Effector memory CD8-positive, alpha-beta T cell (primary cell): ENCODE data around the gene LRRC72.
"Not testable (repeated sequence)": the region's sequence is repeated elsewhere in the genome, so short reads cannot be mapped to it uniquely, and the experiment has no call there.

Experiments
- ATAC-seq: fragments of 150-1000 bp; cut with Tn5 transposase; replicated peaks from 2 replicates; pipeline ENCODE4 v1.10.0; 2021; ENCODE audit warnings: mild to moderate bottlenecking, moderate library complexity
- DNase-seq, 3 experiments: peaks; one replicate each; pipeline ENCODE4 v3.0.0; 2021
- H3K27ac Mint-ChIP-seq, 2 donors: one replicate each; pipeline ENCODE4 v1.8.0; 2022; ENCODE audit warnings: mild to moderate bottlenecking in 2 of 2, mixed read lengths in 2 of 2, moderate library complexity in 2 of 2
- H3K27me3 Mint-ChIP-seq, 2 donors: one replicate each; pipeline ENCODE4 v1.8.0; 2022; ENCODE audit warnings: mixed read lengths in 2 of 2
- H3K36me3 Mint-ChIP-seq: one replicate; pipeline ENCODE4 v1.8.0; 2022; ENCODE audit warnings: mild to moderate bottlenecking, moderate library complexity, mixed read lengths; ENCODE audit not compliant: insufficient read depth
- H3K4me1 Mint-ChIP-seq, 2 donors: one replicate each; pipeline ENCODE4 v1.8.0; 2022; ENCODE audit warnings: low read depth in 2 of 2, mixed read lengths in 2 of 2
- H3K4me3 Mint-ChIP-seq, 2 donors: one replicate each; pipeline ENCODE4 v1.8.0; 2022; ENCODE audit warnings: mild to moderate bottlenecking in 2 of 2, mixed read lengths in 2 of 2, moderate library complexity in 2 of 2
- H3K9me3 Mint-ChIP-seq, 2 donors: one replicate each; pipeline ENCODE4 v1.8.0; 2022; ENCODE audit warnings: mixed read lengths in 2 of 2
- total RNA-seq, 9 experiments: gene quantifications; one replicate each; lab custom pipeline; 2026; lab: John Stamatoyannopoulos, UW

The LRRC72 gene
- 0 reads per million in 9 experiments for total RNA-seq

DNA sequence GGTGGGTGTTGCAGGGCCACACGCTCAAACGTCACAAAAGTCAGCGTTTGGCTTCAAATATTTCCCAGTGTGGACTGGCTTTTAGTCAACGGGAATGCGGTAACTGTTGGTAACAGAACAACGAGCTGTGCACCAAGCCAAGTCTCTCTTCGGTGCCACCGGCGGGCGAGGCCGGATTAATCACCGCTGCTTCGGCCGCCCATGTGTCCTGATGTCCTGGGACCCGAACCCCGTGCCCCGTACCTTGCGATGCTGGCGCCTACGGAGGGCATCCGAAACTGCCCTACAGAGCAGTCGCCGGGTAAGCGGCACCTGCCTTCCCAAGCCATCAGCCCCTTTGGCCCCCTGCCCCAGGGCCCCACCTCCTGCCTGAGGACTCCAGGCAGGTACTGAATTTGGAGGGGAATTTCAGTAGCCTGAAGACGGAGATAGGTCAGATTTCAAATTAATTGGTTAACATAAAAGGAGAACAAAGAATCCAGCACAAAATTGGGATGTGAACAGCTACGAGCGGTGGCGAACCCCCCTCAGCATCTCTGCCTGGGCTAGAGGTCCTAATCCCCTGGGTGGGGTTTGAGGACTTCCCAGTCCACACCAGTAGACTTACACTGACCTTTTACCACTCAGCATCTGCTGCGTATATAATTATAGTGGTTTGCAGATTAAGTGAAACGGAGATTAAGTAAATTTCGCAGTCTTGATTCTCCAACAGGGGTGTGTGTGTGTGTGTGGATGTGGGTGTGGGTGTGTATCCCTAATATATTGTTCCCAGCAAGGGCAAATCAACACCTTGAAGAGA is at the start of gene LRRC72:
TSS of gene LRRC72 (plus strand) at position 84 of the 799 bp plus-strand sequence. CDS start at position 212, 128 bp downstream.
- no peak for DNase-seq
- H3K4me3 Mint-ChIP-seq: no peak within 1 kb of the TSS
- no peaks in the 10 kb centered on the region for H3K9me3 Mint-ChIP-seq
- H3K4me1 Mint-ChIP-seq: no peaks in the 10 kb centered on the region
- H3K27me3 Mint-ChIP-seq: peaks cover under 1 to 4% of the 10 kb centered on the region in 2 donors
- ATAC-seq: no peak
- no peak within 1 kb of the TSS for H3K27ac Mint-ChIP-seq
- no peaks in the 10 kb centered on the region for H3K36me3 Mint-ChIP-seq

- Mint-ChIP-seq H3K9me3 (no peaks in the 10 kb centered on the region), H3K4me3 (no peak overlapping the region), H3K4me1 (no peaks in the 10 kb centered on the region), H3K36me3 (no peaks in the 10 kb centered on the region), H3K27ac (no peak overlapping the region), H3K27me3 (peaks cover 4 to 15% of the 10 kb centered on the region in 2 donors)
- ATAC-seq: no peak
- no peak for DNase-seq
These were observed 47.5 kb upstream of the LRRC72 start for GRCh38 chr7:16479161-16479560.

- no peak for DNase-seq
- Mint-ChIP-seq H3K9me3 (no peaks in the 10 kb centered on the region), H3K4me1 (no peaks in the 10 kb centered on the region), H3K27ac (no peak overlapping the region), H3K4me3 (no peak overlapping the region), H3K27me3 (peaks cover 0 to 10% of the 10 kb centered on the region in 2 donors), H3K36me3 (no peaks in the 10 kb centered on the region)
- no peak for ATAC-seq
These were observed 47.0 kb upstream of the LRRC72 start for GRCh38 chr7:16479591-16479990.

- Mint-ChIP-seq H3K9me3 (no peaks in the 10 kb centered on the region), H3K4me1 (no peaks in the 10 kb centered on the region), H3K27ac (no peak overlapping the region), H3K4me3 (no peak overlapping the region), H3K27me3 (no peaks in the 10 kb centered on the region), H3K36me3 (no peaks in the 10 kb centered on the region)
- no peak for DNase-seq
- ATAC-seq: no peak
These were observed 42.0 kb upstream of the LRRC72 start for GRCh38 chr7:16484453-16485158.

DNA sequence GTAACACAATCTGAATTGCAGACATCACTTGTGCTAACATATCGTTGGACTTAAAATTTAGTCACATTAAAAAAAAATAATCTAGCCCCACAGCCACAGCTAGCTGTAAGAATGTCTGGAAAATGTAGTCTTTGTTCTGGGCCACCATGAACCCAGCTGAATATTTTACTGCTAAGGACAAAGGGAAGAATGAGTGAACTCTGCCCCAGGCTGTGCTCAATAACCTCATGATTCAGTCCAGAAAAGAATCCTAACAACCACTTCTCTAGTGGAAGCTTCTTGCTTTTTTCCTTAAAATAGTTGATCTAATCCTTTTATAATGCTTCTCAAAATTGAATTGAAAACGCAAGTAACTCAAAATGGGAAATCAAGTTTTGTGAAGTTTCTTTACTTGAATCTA is 35.5 kb upstream of the LRRC72 start:
- H3K4me3 Mint-ChIP-seq: no peak overlapping the region
- no peaks in the 10 kb centered on the region for H3K36me3 Mint-ChIP-seq

DNA sequence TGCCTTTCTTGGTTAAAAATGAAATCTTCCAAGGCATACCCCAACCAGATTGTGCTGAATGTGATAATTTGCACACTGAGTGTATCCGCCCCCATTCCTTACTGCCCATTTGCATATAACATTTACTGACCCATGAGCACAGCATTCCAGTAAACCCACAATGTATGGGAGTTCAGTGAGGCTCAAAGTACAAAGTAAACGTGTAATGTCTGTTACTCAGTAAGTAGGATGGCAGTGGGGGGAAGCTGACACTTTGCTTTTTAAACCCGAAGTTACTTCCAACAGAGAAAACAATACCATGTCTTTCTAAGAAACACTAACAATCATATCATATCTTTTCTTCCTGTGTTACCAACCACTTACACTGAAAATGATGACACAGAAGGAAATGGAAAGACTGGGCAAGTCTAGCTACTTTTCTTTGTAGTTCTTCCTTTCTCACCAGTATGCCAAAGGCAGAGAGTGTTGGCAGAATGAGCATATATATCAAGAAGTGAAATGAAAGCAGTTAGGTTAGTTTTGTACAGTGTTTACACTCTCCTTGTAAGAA is 34.0 kb upstream of the LRRC72 start:
- no peak for ATAC-seq
- Mint-ChIP-seq H3K4me3 (no peak overlapping the region), H3K36me3 (no peaks in the 10 kb centered on the region)

More for the DNA sequence above, 35.5 kb upstream of the LRRC72 start:
- no peaks in the 10 kb centered on the region for H3K9me3 Mint-ChIP-seq
- DNase-seq (no peak), ATAC-seq (no peak)
- no peak overlapping the region for H3K27ac Mint-ChIP-seq
- no peaks in the 10 kb centered on the region for H3K4me1 Mint-ChIP-seq
- peaks cover 0 to 9% of the 10 kb centered on the region in 2 donors for H3K27me3 Mint-ChIP-seq

DNA sequence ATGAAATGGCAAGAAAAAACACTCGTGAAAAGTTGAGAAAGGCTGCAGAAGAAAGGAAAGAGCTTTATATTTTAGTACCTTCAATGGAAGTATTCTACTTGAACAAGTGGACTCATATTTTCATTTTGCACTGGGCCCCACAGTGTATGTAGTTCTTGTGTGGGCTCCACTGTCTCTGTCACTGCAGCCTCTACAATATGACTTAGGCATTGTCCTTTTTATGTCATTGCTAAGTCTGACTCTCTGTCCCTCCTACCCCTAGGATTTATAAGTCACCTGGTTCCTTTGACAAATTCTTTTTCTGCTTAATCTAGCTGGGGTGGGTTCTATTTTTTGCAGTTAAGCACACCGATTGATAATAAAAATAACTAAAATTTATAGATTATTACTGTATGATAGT is 33.4 kb upstream of the LRRC72 start:
- H3K27me3 Mint-ChIP-seq: peaks cover 0 to 9% of the 10 kb centered on the region in 2 donors
- H3K36me3 Mint-ChIP-seq: no peaks in the 10 kb centered on the region
- no peaks in the 10 kb centered on the region for H3K9me3 Mint-ChIP-seq
- no peak overlapping the region for H3K4me3 Mint-ChIP-seq
- H3K27ac Mint-ChIP-seq: no peak overlapping the region
- DNase-seq: no peak
- no peaks in the 10 kb centered on the region for H3K4me1 Mint-ChIP-seq
- ATAC-seq: no peak

More for the DNA sequence above, 34.0 kb upstream of the LRRC72 start:
- Mint-ChIP-seq H3K27ac (no peak overlapping the region), H3K9me3 (no peaks in the 10 kb centered on the region), H3K4me1 (no peaks in the 10 kb centered on the region), H3K27me3 (peaks cover 0 to 9% of the 10 kb centered on the region in 2 donors)
- no peak for DNase-seq

DNA sequence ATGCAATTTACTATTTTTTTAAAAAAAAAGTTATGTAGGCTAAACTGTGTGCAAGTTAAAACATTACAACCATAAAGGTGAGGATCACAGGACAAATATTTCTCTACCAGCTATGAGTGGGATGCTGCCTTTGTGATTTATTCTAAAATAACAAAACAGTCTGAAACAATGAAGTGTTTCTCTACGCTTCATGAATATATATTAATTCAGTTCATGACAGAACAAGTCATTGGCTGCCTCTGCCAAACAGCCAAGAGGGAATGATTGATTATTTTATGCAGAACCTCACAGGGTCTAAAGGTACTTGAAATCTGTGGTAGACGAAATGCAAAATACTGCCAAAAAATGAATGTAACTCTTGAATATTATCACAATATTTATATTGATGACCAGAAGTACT is 32.1 kb upstream of the LRRC72 start:
- Mint-ChIP-seq H3K9me3 (no peaks in the 10 kb centered on the region), H3K4me3 (no peak overlapping the region), H3K27me3 (peaks cover 0 to 9% of the 10 kb centered on the region in 2 donors), H3K36me3 (no peaks in the 10 kb centered on the region), H3K27ac (no peak overlapping the region), H3K4me1 (no peaks in the 10 kb centered on the region)
- DNase-seq (no peak), ATAC-seq (no peak)

DNA sequence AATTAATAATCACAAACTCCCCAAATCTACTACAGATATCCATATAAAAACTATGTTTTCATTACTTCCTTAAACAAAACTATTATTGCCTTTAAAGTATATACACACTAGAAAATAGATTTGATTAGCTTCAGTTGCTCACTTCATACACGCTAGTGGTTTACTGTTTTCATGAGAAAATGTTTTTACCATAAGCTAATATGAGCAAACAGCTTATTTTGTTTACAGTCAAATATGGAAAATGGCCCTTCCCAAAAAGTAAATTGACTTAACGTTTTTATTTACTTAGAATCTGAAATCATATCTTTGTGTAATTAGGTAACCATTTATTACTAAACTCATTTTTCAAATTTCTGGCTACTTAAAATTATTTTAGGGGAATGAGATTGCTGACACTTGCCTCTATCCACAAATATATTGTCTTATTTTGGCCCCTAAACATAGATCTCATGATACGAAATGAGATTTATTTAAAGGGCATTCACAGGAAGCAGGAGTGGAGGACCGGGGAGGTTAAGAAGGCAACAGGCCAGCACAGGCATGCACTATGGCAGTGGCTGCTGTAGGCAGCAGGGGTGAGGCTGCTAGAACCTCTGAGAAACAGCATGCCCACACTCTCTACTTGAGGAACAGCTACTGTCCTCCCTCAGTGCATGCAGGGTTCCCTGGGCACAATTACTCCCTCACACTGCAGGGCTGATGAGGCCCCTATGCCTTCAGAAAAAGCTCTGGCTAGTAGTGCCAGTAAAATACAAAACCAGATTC is 31.5 kb upstream of the LRRC72 start:
- no peaks in the 10 kb centered on the region for H3K36me3 Mint-ChIP-seq
- no peaks in the 10 kb centered on the region for H3K9me3 Mint-ChIP-seq
- ATAC-seq (no peak), DNase-seq (no peak)
- no peak overlapping the region for H3K27ac Mint-ChIP-seq
- H3K27me3 Mint-ChIP-seq: peaks cover 0 to 5% of the 10 kb centered on the region in 2 donors
- H3K4me3 Mint-ChIP-seq: no peak overlapping the region
- H3K4me1 Mint-ChIP-seq: no peaks in the 10 kb centered on the region

GRCh38 chr7:16498122-16498521 is 28.5 kb upstream of the LRRC72 start:
- Mint-ChIP-seq H3K4me1 (no peaks in the 10 kb centered on the region), H3K27ac (no peak overlapping the region), H3K27me3 (peaks cover 0 to 8% of the 10 kb centered on the region in 2 donors), H3K9me3 (no peaks in the 10 kb centered on the region), H3K36me3 (no peaks in the 10 kb centered on the region), H3K4me3 (no peak overlapping the region)
- ATAC-seq (no peak), DNase-seq (no peak)

DNA sequence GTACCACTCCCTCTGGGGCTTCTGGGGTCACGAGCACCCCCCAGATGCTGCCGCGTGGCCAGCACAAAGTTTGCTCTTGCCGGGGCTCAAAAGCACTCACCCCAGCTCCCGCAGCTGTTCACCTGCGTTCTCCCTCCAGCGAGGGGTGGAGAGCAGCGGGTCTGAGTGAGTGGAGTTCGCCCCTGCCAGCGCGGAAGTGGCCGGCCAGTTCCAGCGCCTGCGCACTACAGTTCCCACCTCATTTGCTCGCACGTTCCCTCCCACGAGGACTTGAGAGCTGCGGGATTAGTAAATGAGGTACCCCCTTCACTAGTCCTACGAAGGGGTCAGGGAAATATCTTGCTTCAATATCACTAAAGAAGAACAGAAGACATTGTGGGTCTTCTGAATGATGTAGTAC is 24.3 kb upstream of the LRRC72 start:
- no peaks in the 10 kb centered on the region for H3K36me3 Mint-ChIP-seq
- no peak overlapping the region for H3K4me3 Mint-ChIP-seq
- no peaks in the 10 kb centered on the region for H3K9me3 Mint-ChIP-seq
- ATAC-seq (no peak), DNase-seq (no peak)
- no peaks in the 10 kb centered on the region for H3K4me1 Mint-ChIP-seq
- peaks cover 0 to 15% of the 10 kb centered on the region in 2 donors for H3K27me3 Mint-ChIP-seq
- H3K27ac Mint-ChIP-seq: no peak overlapping the region

GRCh38 chr7:16504019-16504418 is 22.6 kb upstream of the LRRC72 start:
- no peak overlapping the region for H3K27ac Mint-ChIP-seq
- no peak for DNase-seq

DNA sequence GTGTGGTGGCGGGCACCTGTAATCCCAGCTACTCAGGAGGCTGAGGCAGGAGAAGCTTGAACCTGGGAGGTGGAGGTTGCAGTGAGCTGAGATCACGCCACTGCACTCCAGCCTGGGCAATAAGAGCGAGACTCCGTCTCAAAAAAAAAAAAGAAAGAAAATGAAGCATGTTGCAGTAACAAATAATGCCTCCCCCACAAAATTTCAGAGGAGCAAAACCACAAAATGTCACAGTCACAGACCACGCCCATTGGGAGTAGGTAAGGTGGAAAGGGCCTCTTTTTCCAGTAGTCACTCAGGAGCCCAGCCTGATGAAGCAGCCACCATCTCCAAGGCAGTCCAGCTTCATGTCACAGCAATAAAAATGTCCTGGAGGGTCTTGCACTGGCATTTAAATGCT is 20.2 kb upstream of the LRRC72 start:
- H3K36me3 Mint-ChIP-seq, DNase-seq, H3K27me3 Mint-ChIP-seq, ATAC-seq, H3K4me3 Mint-ChIP-seq, H3K4me1 Mint-ChIP-seq, H3K9me3 Mint-ChIP-seq, H3K27ac Mint-ChIP-seq: not testable (repeated sequence)

More at GRCh38 chr7:16504019-16504418, 22.6 kb upstream of the LRRC72 start:
- Mint-ChIP-seq H3K4me3 (no peak overlapping the region), H3K27me3 (peaks cover 0 to 15% of the 10 kb centered on the region in 2 donors), H3K4me1 (no peaks in the 10 kb centered on the region), H3K9me3 (no peaks in the 10 kb centered on the region), H3K36me3 (no peaks in the 10 kb centered on the region)
- ATAC-seq: no peak
